Cardiac fibroblast (primary cell): ENCODE results near the gene MAGIX.
"Not testable (repeated sequence)": the region's sequence is repeated elsewhere in the genome, so short reads cannot be mapped to it uniquely, and the experiment has no call there.

Experiments used
- DNase-seq, 2 donors: peaks; one replicate each; pipeline versions ENCODE4 v3.0.0 to v3.0.0-alpha.2; 2010; ENCODE audit warnings: low read depth in 2 of 2
- H3K4me3 ChIP-seq, 2 donors: replicated peaks in 1 of 2; 1 replicate in 1 of 2; 2 replicates in 1 of 2; pipeline ENCODE4 v1.5.1; 2011; ENCODE audit warnings: low read depth in 2 of 2, low read length in 2 of 2, mild to moderate bottlenecking in 2 of 2, moderate library complexity in 1 of 2
- CTCF ChIP-seq: IDR thresholded peaks from one replicate; pipeline ENCODE4 v1.5.1; 2011; ENCODE audit warnings: low read depth, mild to moderate bottlenecking, low read length, inconsistent platforms

The MAGIX gene

GRCh38 chrX:49129427-49129826 lies 33.1 kb upstream of the MAGIX start:
- DNase-seq = no peak
- no peak overlapping the region for H3K4me3 ChIP-seq

GRCh38 chrX:49132275-49132674 lies 30.3 kb upstream of the MAGIX start:
- H3K4me3 ChIP-seq, DNase-seq: not testable (repeated sequence)

More at GRCh38 chrX:49129427-49129826, 33.1 kb upstream of the MAGIX start:
- TF ChIP-seq CTCF = no peak

GRCh38 chrX:49133759-49134158 lies 28.8 kb upstream of the MAGIX start:
- TF ChIP-seq CTCF = no peak
- H3K4me3 ChIP-seq = no peak overlapping the region
- no peak for DNase-seq

GRCh38 chrX:49137492-49137891 lies 25.1 kb upstream of the MAGIX start:
- TF ChIP-seq CTCF = no peak
- DNase-seq = peak in 1 of 2 donors; percentile 0
- no peak overlapping the region for H3K4me3 ChIP-seq

- no peak for DNase-seq
- H3K4me3 ChIP-seq = no peak overlapping the region
- TF ChIP-seq CTCF = no peak
Measured at GRCh38 chrX:49139713-49140112, 22.8 kb upstream of the MAGIX start.

- peak; percentile 42 for TF ChIP-seq CTCF
- H3K4me3 ChIP-seq = not testable (repeated sequence)
- DNase-seq = peak; percentile 10 to 12
Measured at GRCh38 chrX:49142264-49142663, 20.3 kb upstream of the MAGIX start.

GRCh38 chrX:49143154-49143553 lies 19.4 kb upstream of the MAGIX start:
- not testable (repeated sequence) for DNase-seq, H3K4me3 ChIP-seq

GRCh38 chrX:49147282-49147681 lies 15.3 kb upstream of the MAGIX start:
- no peak for TF ChIP-seq CTCF
- H3K4me3 ChIP-seq = no peak overlapping the region
- no peak for DNase-seq
